Right lobe of liver (tissue), 4 donors: ENCODE measurements around the gene FLNC.

ENCODE experiments used
- POLR2A ChIP-seq: fragments of 450-650 bp; IDR thresholded peaks from one replicate; pipeline ENCODE4 v1.6.1; 2017; ENCODE audit warnings: antibody characterized with exemption, mild to moderate bottlenecking
- TF ChIP-seq, protein P1 (sequence below), 4 donors: fragments of 200-600 bp in 3 of 4; fragments of 450-650 bp in 1 of 4; IDR thresholded peaks; one replicate each; pipeline versions ENCODE4 v1.5.1 to v1.8.0; 2016 to 2022; ENCODE audit warnings: antibody characterized with exemption in 4 of 4, mild to moderate bottlenecking in 2 of 4
- donor health status: DM: no; HTN: no; CAD: no.
- donor health status: DM: no; HTN: no; CAD: no.
- donor health status: DM: no; HTN: yes; CAD: no.

DNA sequence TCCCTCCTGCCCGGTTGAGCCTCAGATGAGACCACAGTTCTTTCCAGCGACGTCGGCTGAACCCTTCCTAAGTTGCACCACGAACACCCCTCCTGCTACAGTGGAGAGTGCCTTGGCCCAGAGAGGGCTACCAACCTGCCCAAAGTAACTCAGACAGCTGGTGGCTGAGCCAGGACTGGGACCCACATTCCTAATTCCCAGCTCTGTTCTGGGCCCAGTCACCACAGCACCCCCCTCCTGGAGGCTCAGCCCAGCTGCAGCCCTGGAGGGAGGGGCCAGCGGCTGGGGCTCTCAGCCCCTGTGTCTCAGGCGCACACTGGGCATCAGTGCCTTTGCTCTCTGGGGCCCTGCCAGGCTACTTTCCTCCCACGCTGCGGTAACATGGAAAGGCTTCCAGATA lies 43.0 kb downstream of the FLNC start:
- TF ChIP-seq, protein P1, sequence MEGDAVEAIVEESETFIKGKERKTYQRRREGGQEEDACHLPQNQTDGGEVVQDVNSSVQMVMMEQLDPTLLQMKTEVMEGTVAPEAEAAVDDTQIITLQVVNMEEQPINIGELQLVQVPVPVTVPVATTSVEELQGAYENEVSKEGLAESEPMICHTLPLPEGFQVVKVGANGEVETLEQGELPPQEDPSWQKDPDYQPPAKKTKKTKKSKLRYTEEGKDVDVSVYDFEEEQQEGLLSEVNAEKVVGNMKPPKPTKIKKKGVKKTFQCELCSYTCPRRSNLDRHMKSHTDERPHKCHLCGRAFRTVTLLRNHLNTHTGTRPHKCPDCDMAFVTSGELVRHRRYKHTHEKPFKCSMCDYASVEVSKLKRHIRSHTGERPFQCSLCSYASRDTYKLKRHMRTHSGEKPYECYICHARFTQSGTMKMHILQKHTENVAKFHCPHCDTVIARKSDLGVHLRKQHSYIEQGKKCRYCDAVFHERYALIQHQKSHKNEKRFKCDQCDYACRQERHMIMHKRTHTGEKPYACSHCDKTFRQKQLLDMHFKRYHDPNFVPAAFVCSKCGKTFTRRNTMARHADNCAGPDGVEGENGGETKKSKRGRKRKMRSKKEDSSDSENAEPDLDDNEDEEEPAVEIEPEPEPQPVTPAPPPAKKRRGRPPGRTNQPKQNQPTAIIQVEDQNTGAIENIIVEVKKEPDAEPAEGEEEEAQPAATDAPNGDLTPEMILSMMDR (IDR thresholded peaks at IDR 0.05): no peak
- no peak for TF ChIP-seq POLR2A
